ENCODE results near the gene FOXD2.

DNA sequence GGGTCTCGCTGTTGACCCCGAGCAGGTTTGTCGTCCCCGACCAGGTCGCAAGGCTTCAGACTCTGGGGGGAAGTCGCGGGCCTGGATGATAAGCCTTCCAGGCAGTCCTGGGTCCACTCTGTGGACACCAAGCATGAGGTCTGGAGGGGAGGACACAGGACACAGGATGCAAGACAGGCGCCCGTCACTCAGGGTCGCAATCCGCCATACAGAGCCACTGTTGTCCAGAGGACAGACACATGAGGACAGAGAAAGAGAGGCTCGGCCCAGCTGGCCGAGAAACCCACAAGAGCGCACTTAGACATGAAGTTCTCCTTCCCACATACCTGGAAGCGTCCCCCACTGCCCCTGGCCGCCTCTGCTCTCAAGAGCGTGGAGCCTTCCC is 4.8 kb upstream of the FOXD2 start:
- no peak for TF ChIP-seq EZH2 (IDR thresholded peaks at IDR 0.05; ENCODE audit: borderline replicate concordance, low read length)
- TF ChIP-seq, protein P1, sequence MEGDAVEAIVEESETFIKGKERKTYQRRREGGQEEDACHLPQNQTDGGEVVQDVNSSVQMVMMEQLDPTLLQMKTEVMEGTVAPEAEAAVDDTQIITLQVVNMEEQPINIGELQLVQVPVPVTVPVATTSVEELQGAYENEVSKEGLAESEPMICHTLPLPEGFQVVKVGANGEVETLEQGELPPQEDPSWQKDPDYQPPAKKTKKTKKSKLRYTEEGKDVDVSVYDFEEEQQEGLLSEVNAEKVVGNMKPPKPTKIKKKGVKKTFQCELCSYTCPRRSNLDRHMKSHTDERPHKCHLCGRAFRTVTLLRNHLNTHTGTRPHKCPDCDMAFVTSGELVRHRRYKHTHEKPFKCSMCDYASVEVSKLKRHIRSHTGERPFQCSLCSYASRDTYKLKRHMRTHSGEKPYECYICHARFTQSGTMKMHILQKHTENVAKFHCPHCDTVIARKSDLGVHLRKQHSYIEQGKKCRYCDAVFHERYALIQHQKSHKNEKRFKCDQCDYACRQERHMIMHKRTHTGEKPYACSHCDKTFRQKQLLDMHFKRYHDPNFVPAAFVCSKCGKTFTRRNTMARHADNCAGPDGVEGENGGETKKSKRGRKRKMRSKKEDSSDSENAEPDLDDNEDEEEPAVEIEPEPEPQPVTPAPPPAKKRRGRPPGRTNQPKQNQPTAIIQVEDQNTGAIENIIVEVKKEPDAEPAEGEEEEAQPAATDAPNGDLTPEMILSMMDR (IDR thresholded peaks at IDR 0.05; ENCODE audit: low read length) = no peak
